IMR-90 (cell line): ENCODE results near the gene SLC8A1. TPM values are rescaled to one million over a fixed set of nuclear protein-coding genes. Genes with fewer than 3 reads are reported as not detected.

Source experiments
- ATAC-seq: fragments of 200-7000 bp; cut with Tn5 transposase; 2 replicates; pipeline ENCODE4 v1.9.1; 2020; ENCODE audit warnings: low read depth, mild to moderate bottlenecking, moderate library complexity
- BruUV-seq: library from RNA; stranded (reverse); fragments of 400-500 nt; replicated peaks from 2 replicates; lab custom pipeline; 2021; lab: Mats Ljungman, UMichigan
- CTCF ChIA-PET: fragments of 300-600 bp; formaldehyde crosslinking; extraction: SDS; loops from one replicate; lab custom pipeline; 2021; ENCODE audit warnings: antibody characterized with exemption; lab: Yijun Ruan, JAX
- POLR2A ChIA-PET: fragments of 300-600 bp; sonication (Branson Sonifier 250); formaldehyde crosslinking; loops from one replicate; lab custom pipeline; 2022; ENCODE audit warnings: antibody characterized with exemption; ENCODE audit not compliant: unreplicated experiment; lab: Charles Lee
- DNase-seq: peaks from one replicate; pipeline ENCODE4 v3.0.0; 2013
- H2AFZ ChIP-seq: replicated peaks from 2 replicates; pipeline ENCODE3; 2013; ENCODE audit warnings: low read length, mild to moderate bottlenecking; ENCODE audit not compliant: poor library complexity
- H2AK5ac ChIP-seq: 2 replicates; pipeline ENCODE4 v1.6.1; 2013; ENCODE audit warnings: low read depth, low read length, inconsistent platforms
- H2AK9ac ChIP-seq: replicated peaks from 2 replicates; pipeline ENCODE3; 2013; ENCODE audit warnings: mild to moderate bottlenecking, low read depth, low read length, moderate library complexity; ENCODE audit not compliant: poor library complexity
- H2BK120ac ChIP-seq: 2 replicates; pipeline ENCODE4 v1.6.1; 2013; ENCODE audit warnings: low read depth, low read length, inconsistent platforms
- H2BK15ac ChIP-seq: 3 replicates; pipeline ENCODE4 v1.6.1; 2013; ENCODE audit warnings: low read depth, low read length, inconsistent platforms
- H2BK20ac ChIP-seq: 2 replicates; pipeline ENCODE4 v1.6.1; 2013; ENCODE audit warnings: low read depth, mild to moderate bottlenecking, inconsistent platforms, low read length, moderate library complexity
- H2BK5ac ChIP-seq: 2 replicates; pipeline ENCODE4 v1.6.1; 2013; ENCODE audit warnings: mild to moderate bottlenecking, low read depth, low read length, inconsistent platforms; ENCODE audit not compliant: poor library complexity, severe bottlenecking
- H3K14ac ChIP-seq: replicated peaks from 2 replicates; pipeline ENCODE4 v1.6.1; 2013; ENCODE audit warnings: low read depth, low read length, inconsistent platforms
- H3K18ac ChIP-seq: 2 replicates; pipeline ENCODE4 v1.6.1; 2013; ENCODE audit warnings: low read depth, low read length, control low read depth
- H3K23ac ChIP-seq: 2 replicates; pipeline ENCODE4 v1.6.1; 2013; ENCODE audit warnings: low read depth, low read length, inconsistent platforms
- H3K27ac ChIP-seq: 2 replicates; pipeline ENCODE4 v1.5.1; 2013; ENCODE audit warnings: mild to moderate bottlenecking, control low read depth, low read length; ENCODE audit not compliant: insufficient read depth
- H3K27me3 ChIP-seq: 2 replicates; pipeline ENCODE4 v1.6.1; 2013; ENCODE audit warnings: low read length; ENCODE audit not compliant: control insufficient read depth, insufficient read depth
- H3K36me3 ChIP-seq: 2 replicates; pipeline ENCODE4 v1.6.1; 2013; ENCODE audit warnings: low read length, mixed read lengths; ENCODE audit not compliant: control insufficient read depth, insufficient read depth
- H3K4ac ChIP-seq: 2 replicates; pipeline ENCODE4 v1.6.1; 2013; ENCODE audit warnings: low read depth, low read length, inconsistent platforms
- H3K4me1 ChIP-seq: 2 replicates; pipeline ENCODE4 v1.6.1; 2013; ENCODE audit warnings: low read length, mixed read lengths; ENCODE audit not compliant: control insufficient read depth, insufficient read depth
- H3K4me2 ChIP-seq: 2 replicates; pipeline ENCODE4 v1.6.1; 2013; ENCODE audit warnings: low read depth, mild to moderate bottlenecking, control low read depth, low read length, moderate library complexity
- H3K4me3 ChIP-seq: 2 replicates; pipeline ENCODE4 v1.5.1; 2013; ENCODE audit warnings: low read depth, mild to moderate bottlenecking, control low read depth, low read length, moderate library complexity; ENCODE audit not compliant: insufficient read depth
- H3K56ac ChIP-seq: 2 replicates; pipeline ENCODE4 v1.6.1; 2013; ENCODE audit warnings: low read length, inconsistent platforms; ENCODE audit not compliant: insufficient read depth; ENCODE audit errors: extremely low read depth
- H3K79me1 ChIP-seq, 2 experiments: 2 replicates each; pipeline ENCODE4 v1.6.1; 2013; ENCODE audit warnings: low read length in 2 of 2, inconsistent platforms in 1 of 2, low read depth in 1 of 2
- H3K9ac ChIP-seq: 2 replicates; pipeline ENCODE4 v1.6.1; 2013; ENCODE audit warnings: low read depth, low read length, control low read depth
- H3K9me1 ChIP-seq: 2 replicates; pipeline ENCODE4 v1.6.1; 2013; ENCODE audit warnings: low read length, inconsistent platforms; ENCODE audit not compliant: insufficient read depth
- H3K9me3 ChIP-seq: 2 replicates; pipeline ENCODE4 v1.6.1; 2013; ENCODE audit warnings: low read length; ENCODE audit not compliant: control insufficient read depth, insufficient read depth
- H4K20me1 ChIP-seq: 2 replicates; pipeline ENCODE4 v1.6.1; 2013; ENCODE audit warnings: low read length, inconsistent platforms; ENCODE audit not compliant: insufficient read depth
- H4K5ac ChIP-seq: 2 replicates; pipeline ENCODE4 v1.6.1; 2013; ENCODE audit warnings: mild to moderate bottlenecking, low read depth, low read length, control low read depth
- H4K8ac ChIP-seq, 2 experiments: 2 replicates each; pipeline ENCODE4 v1.6.1; 2013; ENCODE audit warnings: low read depth in 2 of 2, low read length in 2 of 2, control low read depth in 1 of 2, inconsistent platforms in 1 of 2
- H4K91ac ChIP-seq: 2 replicates; pipeline ENCODE4 v1.6.1; 2013; ENCODE audit warnings: low read depth, low read length, inconsistent platforms; ENCODE audit not compliant: insufficient read depth
- CEBPB ChIP-seq: IDR thresholded peaks from 2 replicates; pipeline ENCODE4 v1.6.1; 2012; ENCODE audit warnings: low read depth, low read length, improper control_type of control experiment
- CTCF ChIP-seq: conservative IDR thresholded peaks from 2 replicates; pipeline ENCODE4 v1.5.1; 2012; ENCODE audit warnings: mild to moderate bottlenecking, low read depth, low read length, improper control_type of control experiment
- MAZ ChIP-seq: IDR thresholded peaks from 2 replicates; pipeline ENCODE4 v1.6.1; 2012; ENCODE audit warnings: low read depth, mild to moderate bottlenecking, low read length, improper control_type of control experiment, moderate library complexity, borderline replicate concordance
- NFE2L2 ChIP-seq: fragments of 150-350 bp; IDR thresholded peaks from 2 replicates; pipeline ENCODE4 v1.6.1; 2016; ENCODE audit warnings: low read depth, mild to moderate bottlenecking, low read length
- WGBS, 2 experiments: methylation state at CpG; one replicate each; pipeline versions ENCODE4 v1.1.5 to v1.1.7; 2013; ENCODE audit warnings: missing lambda C conversion rate in 2 of 2; ENCODE audit not compliant: insufficient read length in 1 of 2; ENCODE audit errors: extremely low coverage in 2 of 2; 5-methylcytosine and 5-hydroxymethylcytosine counted together
- dilution Hi-C: fragments of 300-500 bp; cut with HindIII; formaldehyde crosslinking; loops from one replicate; pipeline ENCODE4 v1.14.3; 2018; ENCODE audit warnings: low sequenced_read_pairs; ENCODE audit not compliant: unreplicated experiment
- in situ Hi-C: fragments of 300-500 bp; cut with MboI; formaldehyde crosslinking; loops from 3 replicates; pipeline ENCODE4 v1.14.3; 2019; ENCODE audit warnings: low sequenced_read_pairs, inconsistent platforms, mixed read lengths
- intact Hi-C: fragments of 100-400 bp; cut with micrococcal nuclease; formaldehyde crosslinking; loops from 2 replicates; pipeline ENCODE4 v1.10.0; 2022
- polyA plus RNA-seq, 3 experiments: library from polyadenylated mRNA; depleted of rRNA; stranded (reverse); fragments of >200 nt; gene quantifications; 2 replicates each; pipeline ENCODE4 v1.2.3, GENCODE V29; 2012; ENCODE audit warnings: low replicate concordance in 1 of 3
- total RNA-seq: library from RNA; depleted of rRNA; stranded (reverse); fragments of >200 nt; gene quantifications from 2 replicates; pipeline ENCODE4 v1.2.3, GENCODE V29; 2012

Gene SLC8A1
- total and polyA plus RNA-seq, 2 of the 4 experiments (the other 2 are of a cell fraction) = 7.7 to 57.0 TPM

DNA sequence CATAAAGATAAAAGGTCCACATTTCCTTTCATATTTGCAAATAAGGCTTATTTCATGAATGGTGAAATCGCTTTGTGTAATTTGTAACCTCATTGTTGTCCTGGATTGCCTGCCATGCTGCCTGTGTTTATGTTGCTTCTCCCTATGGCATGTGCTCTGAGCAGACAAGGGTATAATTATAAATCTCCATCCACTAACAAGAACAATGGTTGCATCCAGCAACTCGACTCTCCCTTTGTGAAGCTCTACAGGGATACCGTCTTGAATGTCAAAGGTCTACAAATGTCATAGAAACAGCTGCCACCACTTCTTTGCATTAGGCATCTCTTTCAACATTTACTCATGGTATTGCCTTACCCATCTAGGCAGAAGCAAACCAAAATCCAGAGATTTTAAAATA, 209.6 kb downstream of the SLC8A1 start:
- Histone ChIP-seq H3K9ac (no peak overlapping the region), H4K91ac (peak overlapping the region; percentile 60), H2AFZ (no peak overlapping the region), H3K4me2 (no peak overlapping the region), H3K27me3 (no peaks in the 10 kb centered on the region), H3K9me1 (peaks cover 10% of the 10 kb centered on the region), H4K5ac (peak overlapping the region; percentile 45; the same call in 1 of the 2 replicates), H3K14ac (peak overlapping the region; percentile 26), H2BK120ac (peak overlapping the region; percentile 85), H2AK5ac (peak overlapping the region; percentile 37; the same call in 1 of the 2 replicates), H2AK9ac (no peak overlapping the region), H3K79me1 (peaks cover 22 to 50% of the 10 kb centered on the region in 2 experiments), H3K36me3 (no peaks in the 10 kb centered on the region), H4K20me1 (no peaks in the 10 kb centered on the region), H2BK20ac (peak overlapping the region; percentile 75), H3K9me3 (no peaks in the 10 kb centered on the region; the same call in 1 of the 2 replicates), H4K8ac (peak overlapping the region; percentile 67 to 68; a peak in 2 of 4 replicates), H3K23ac (peak overlapping the region; percentile 3; the same call in 1 of the 2 replicates), H2BK15ac (peak overlapping the region; percentile 81; the same call in 1 of the 3 replicates), H3K18ac (peak overlapping the region; percentile 57; the same call in 1 of the 2 replicates), H3K27ac (no peak overlapping the region), H2BK5ac (peak overlapping the region; percentile 46), H3K4me1 (peaks cover 33% of the 10 kb centered on the region), H3K4me3 (no peak overlapping the region), H3K4ac (peak overlapping the region; percentile 70), H3K56ac (no peak overlapping the region)
- DNase-seq = no peak
- ChIA-PET CTCF (interaction anchor here (0.6 to 1.0 kb wide), 2 partner anchors 28 to 728 kb away, joined by 3 to 7 read pairs; no protein-coding TSS in a partner anchor), POLR2A (no interaction called here)
- intact Hi-C loops (loop anchor here (2.0 to 5.0 kb wide), 4 partner anchors 130 to 310 kb away; no protein-coding TSS in a partner anchor), in situ Hi-C loops (no loop called here), dilution Hi-C loops (no loop called here)
- BruUV-seq = no TSS peak
- TF ChIP-seq CTCF = no peak
- TF ChIP-seq CEBPB = no peak
- TF ChIP-seq MAZ = no peak
- TF ChIP-seq NFE2L2 = no peak
- WGBS, 2 experiments = no CpG with 5 or more reads among the region's 3 CpGs
- ATAC-seq = no peak
